ENCODE results near the gene ATM.

DNA sequence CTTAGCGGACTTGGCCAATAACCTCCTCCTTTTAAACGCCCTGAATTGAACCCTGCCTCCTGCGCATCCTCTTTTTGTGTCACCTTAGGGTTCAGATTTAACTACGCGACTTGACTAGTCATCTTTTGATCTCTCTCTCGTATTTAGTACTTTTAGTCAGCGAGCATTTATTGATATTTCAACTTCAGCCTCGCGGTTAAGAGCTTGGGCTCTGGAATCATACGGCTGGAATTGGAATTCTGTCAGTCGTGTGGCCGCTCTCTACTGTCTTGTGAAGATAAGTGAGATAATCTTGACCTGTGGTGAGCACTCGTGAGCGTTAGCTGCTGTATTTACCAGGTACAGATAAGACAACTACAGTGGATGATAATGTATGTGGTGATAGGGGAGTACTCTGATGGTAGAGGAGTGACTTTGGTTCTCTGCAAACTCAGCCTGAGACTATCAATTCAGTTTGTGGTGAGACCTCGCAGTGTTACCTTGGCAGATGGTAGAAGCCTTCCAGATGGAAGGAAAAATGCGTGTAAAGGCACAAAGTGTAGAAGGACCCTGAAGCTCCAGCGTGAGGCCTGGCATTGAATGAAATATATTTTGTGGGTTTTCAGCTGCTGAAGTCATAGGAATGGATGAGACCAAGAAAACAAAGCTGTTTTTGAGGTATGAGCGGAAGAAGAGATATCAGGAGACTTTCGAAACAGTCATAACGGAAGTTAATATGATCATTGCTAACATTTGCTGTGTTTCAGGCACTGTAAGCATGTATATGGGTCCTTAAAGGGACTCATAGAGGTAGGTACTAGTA is 682 bp downstream of the ATM start:
- TF ChIP-seq, protein P1, sequence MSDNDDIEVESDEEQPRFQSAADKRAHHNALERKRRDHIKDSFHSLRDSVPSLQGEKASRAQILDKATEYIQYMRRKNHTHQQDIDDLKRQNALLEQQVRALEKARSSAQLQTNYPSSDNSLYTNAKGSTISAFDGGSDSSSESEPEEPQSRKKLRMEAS (IDR thresholded peaks at IDR 0.05), result no peak
- TF ChIP-seq RAD21 (IDR thresholded peaks at IDR 0.05; ENCODE audit: low read depth) (no peak), NFIC (IDR thresholded peaks at IDR 0.05) (no peak), ZBTB7A (IDR thresholded peaks at IDR 0.05; ENCODE audit: low read depth) (no peak)

All from Ishikawa (cell line).